HCT116 (cell line): ENCODE measurements around the gene MEIS2. TPM values are rescaled to one million over a fixed set of nuclear protein-coding genes. Genes with fewer than 3 reads are reported as not detected.

Experiments used
- ATAC-seq: fragments of 200-7000 bp; cut with Tn5 transposase; 2 replicates; pipeline ENCODE4 v1.9.1; 2020; ENCODE audit warnings: mild to moderate bottlenecking, moderate library complexity
- BruUV-seq: library from RNA; stranded (reverse); fragments of 400-500 nt; replicated peaks from 2 replicates; lab custom pipeline; 2021; lab: Mats Ljungman, UMichigan
- CTCF ChIA-PET: fragments of 300-600 bp; sonication (Branson Sonifier 250); formaldehyde crosslinking; loops from one replicate; lab custom pipeline; 2021; ENCODE audit warnings: antibody characterized with exemption; lab: Charles Lee
- POLR2A ChIA-PET: fragments of 300-600, 350-600 bp; sonication (Branson Sonifier 250); formaldehyde crosslinking; loops from one replicate; lab custom pipeline; 2021; ENCODE audit warnings: antibody characterized with exemption; lab: Charles Lee
- RAD21 ChIA-PET, 2 experiments: fragments of 300-600 bp; sonication (Branson Sonifier 250); formaldehyde crosslinking; loops; one replicate each; lab custom pipeline; 2023; ENCODE audit warnings: low total read pairs in 2 of 2; ENCODE audit not compliant: uncharacterized antibody in 2 of 2, unreplicated experiment in 2 of 2, low non-redundant PET in 1 of 2; lab: Charles Lee
- DNase-seq: peaks from one replicate; pipeline ENCODE4 v3.0.0-alpha.2; 2010; ENCODE audit warnings: low read depth, low spot score
- H2AFZ ChIP-seq: fragments of 200-600 bp; shearing (Covaris generic), sonication (generic); 2 replicates; pipeline ENCODE4 v1.6.1; 2017; ENCODE audit warnings: low read depth, mixed run types, mixed read lengths, antibody characterized with exemption, low read length; ENCODE audit not compliant: poor library complexity, severe bottlenecking
- H3K27ac ChIP-seq: 2 replicates; pipeline ENCODE4 v1.5.1; 2012; ENCODE audit warnings: low read depth, low read length
- H3K27me3 ChIP-seq: fragments of 200-600 bp; sonication (generic); 2 replicates; pipeline ENCODE4 v1.6.1; 2016; ENCODE audit warnings: mixed run types, low read length, mixed read lengths; ENCODE audit not compliant: insufficient read depth
- H3K36me3 ChIP-seq, 2 experiments: fragments of 200-500 bp in 1 of 2; fragments of 200-600 bp in 1 of 2; sonication (Bioruptor generic) in 1 of 2; sonication (generic) in 1 of 2; 2 replicates each; pipeline versions ENCODE4 v1.5.1 to v1.6.1; 2014 to 2016; ENCODE audit warnings: low read length in 2 of 2, inconsistent platforms in 1 of 2, mixed read lengths in 1 of 2, mixed run types in 1 of 2; ENCODE audit not compliant: insufficient read depth in 2 of 2, control insufficient read depth in 1 of 2
- H3K4me1 ChIP-seq, 2 experiments: fragments of 200-600 bp in 1 of 2; sonication (generic) in 1 of 2; 2 replicates each; pipeline versions ENCODE4 v1.5.1 to v1.6.1; 2012 to 2017; ENCODE audit warnings: low read length in 2 of 2, inconsistent platforms in 1 of 2, mild to moderate bottlenecking in 1 of 2, mixed read lengths in 1 of 2, mixed run types in 1 of 2, moderate library complexity in 1 of 2; ENCODE audit not compliant: insufficient read depth in 2 of 2, control insufficient read depth in 1 of 2
- H3K4me2 ChIP-seq: fragments of 200-600 bp; sonication (generic); 2 replicates; pipeline ENCODE4 v1.6.1; 2017; ENCODE audit warnings: mixed run types, low read length, mixed read lengths
- H3K4me3 ChIP-seq, 2 experiments: fragments of 200-600 bp in 1 of 2; sonication (generic) in 1 of 2; replicated peaks in 1 of 2; 2 replicates each; pipeline ENCODE4 v1.5.1; 2011 to 2016; ENCODE audit warnings: low read length in 2 of 2, control low read depth in 1 of 2, low read depth in 1 of 2, mild to moderate bottlenecking in 1 of 2, mixed read lengths in 1 of 2, mixed run types in 1 of 2
- H3K79me2 ChIP-seq: fragments of 200-600 bp; sonication (generic); 2 replicates; pipeline ENCODE4 v1.6.1; 2017; ENCODE audit warnings: mild to moderate bottlenecking, mixed run types, low read length, moderate library complexity, mixed read lengths; ENCODE audit not compliant: insufficient read depth
- H3K9ac ChIP-seq: fragments of 200-600 bp; sonication (generic); 2 replicates; pipeline ENCODE4 v1.6.1; 2016; ENCODE audit warnings: low read length, mixed read lengths
- H3K9me2 ChIP-seq: fragments of 200-600 bp; sonication (generic), shearing (Covaris generic); 2 replicates; pipeline ENCODE4 v1.6.1; 2017; ENCODE audit warnings: mixed run types, mild to moderate bottlenecking, moderate library complexity; ENCODE audit not compliant: insufficient read depth
- H3K9me3 ChIP-seq, 2 experiments: fragments of 200-500 bp in 1 of 2; fragments of 200-600 bp in 1 of 2; sonication (Bioruptor generic) in 1 of 2; sonication (generic) in 1 of 2; 2 replicates each; pipeline ENCODE4 v1.6.1; 2014 to 2017; ENCODE audit warnings: low read length in 2 of 2, mixed read lengths in 2 of 2, inconsistent platforms in 1 of 2, low read depth in 1 of 2, mild to moderate bottlenecking in 1 of 2, mixed run types in 1 of 2, moderate library complexity in 1 of 2; ENCODE audit not compliant: control insufficient read depth in 1 of 2, insufficient read depth in 1 of 2
- H4K20me1 ChIP-seq: fragments of 200-600 bp; sonication (generic), shearing (Covaris generic); 2 replicates; pipeline ENCODE4 v1.6.1; 2017; ENCODE audit warnings: mixed run types, mild to moderate bottlenecking, moderate library complexity; ENCODE audit not compliant: insufficient read depth
- ATF3 ChIP-seq: IDR thresholded peaks from 2 replicates; pipeline ENCODE4 v1.6.1; 2012
- CBX3 ChIP-seq: IDR thresholded peaks from 2 replicates; pipeline ENCODE4 v1.6.1; 2012; ENCODE audit warnings: low read depth
- CEBPB ChIP-seq: IDR thresholded peaks from 2 replicates; pipeline ENCODE4 v1.6.1; 2012; ENCODE audit warnings: low read depth
- CTCF ChIP-seq, 3 experiments: fragments of 200-600 bp in 1 of 3; sonication (generic) in 1 of 3; IDR thresholded peaks in 2 of 3; conservative IDR thresholded peaks in 1 of 3; 2 replicates each; pipeline ENCODE4 v1.5.1; 2012 to 2017; ENCODE audit warnings: low read depth in 2 of 3, low read length in 2 of 3, antibody characterized with exemption in 1 of 3, borderline replicate concordance in 1 of 3, control low read depth in 1 of 3, mild to moderate bottlenecking in 1 of 3, mixed read lengths in 1 of 3, mixed run types in 1 of 3, moderate library complexity in 1 of 3; ENCODE audit not compliant: insufficient read depth in 1 of 3
- ELF1 ChIP-seq: IDR thresholded peaks from 2 replicates; pipeline ENCODE4 v1.6.1; 2012; ENCODE audit warnings: low read depth, borderline replicate concordance
- EZH2 ChIP-seq: fragments of 200-600 bp; sonication (generic); IDR thresholded peaks from 2 replicates; pipeline ENCODE4 v1.6.1; 2017; ENCODE audit warnings: antibody characterized with exemption, mixed run types
- EZH2phosphoT487 ChIP-seq: fragments of 200-600 bp; IDR thresholded peaks from 2 replicates; pipeline ENCODE4 v1.6.1; 2018; ENCODE audit warnings: antibody characterized with exemption, borderline replicate concordance
- POLR2A ChIP-seq: IDR thresholded peaks from 2 replicates; pipeline ENCODE4 v1.7.0; 2011; ENCODE audit warnings: borderline replicate concordance; ENCODE audit not compliant: insufficient read depth, insufficient read length; ENCODE audit errors: extremely low read depth
- RAD21 ChIP-seq: IDR thresholded peaks from 2 replicates; pipeline ENCODE4 v1.6.1; 2012; ENCODE audit warnings: low read depth, mild to moderate bottlenecking
- SP1 ChIP-seq: IDR thresholded peaks from 2 replicates; pipeline ENCODE4 v1.6.1; 2012; ENCODE audit warnings: low read depth
- TCF7L2 ChIP-seq: IDR thresholded peaks from 2 replicates; pipeline ENCODE4 v1.7.0; 2011; ENCODE audit warnings: borderline replicate concordance, inconsistent platforms; ENCODE audit not compliant: insufficient read depth, insufficient read length; ENCODE audit errors: extremely low read depth
- intact Hi-C: fragments of 100-400 bp; cut with micrococcal nuclease; formaldehyde crosslinking; loops from 2 replicates; pipeline ENCODE4 v1.10.0; 2022
- total RNA-seq: library from RNA; stranded (reverse); gene quantifications from one replicate; pipeline ENCODE4 v1.2.1, GENCODE V29; 2021; ENCODE audit not compliant: unreplicated experiment
- TF ChIP-seq, protein P1 (sequence below): IDR thresholded peaks from 2 replicates; pipeline ENCODE4 v1.6.1; 2012

The MEIS2 gene
- total RNA-seq, 1 experiment from 2014 or later = 11.5 TPM

- ATAC-seq = no peak
- no peak overlapping the region for H3K4me3 ChIP-seq
These were observed 217.7 kb downstream of the MEIS2 start for GRCh38 chr15:36882487-36883131.

More at GRCh38 chr15:36882487-36883131, 217.7 kb downstream of the MEIS2 start:
- Histone ChIP-seq H3K27me3 (no peaks in the 10 kb centered on the region), H3K79me2 (no peaks in the 10 kb centered on the region), H2AFZ (no peak overlapping the region), H3K27ac (no peak overlapping the region), H4K20me1 (no peaks in the 10 kb centered on the region), H3K9me2 (no peaks in the 10 kb centered on the region), H3K4me2 (no peak overlapping the region), H3K4me1 (no peaks in the 10 kb centered on the region), H3K9ac (no peak overlapping the region), H3K9me3 (no peaks in the 10 kb centered on the region), H3K36me3 (no peaks in the 10 kb centered on the region)
- ChIA-PET CTCF (interaction anchor here (2.4 kb wide), 1 partner anchor 251 kb away, joined by 27 read pairs; no protein-coding TSS in a partner anchor), RAD21 (no interaction called here), POLR2A (no interaction called here)
- intact Hi-C loops = loop anchor here (1.0 to 10.0 kb wide), 5 partner anchors 252 to 1598 kb away; no protein-coding TSS in a partner anchor
- TF ChIP-seq EZH2 (no peak), CEBPB (no peak), ELF1 (no peak), TCF7L2 (no peak), CBX3 (no peak), EZH2phosphoT487 (no peak), ATF3 (no peak), CTCF (IDR thresholded peaks at IDR 0.05 in 2 of 3, conservative IDR thresholded peaks at IDR 0.05 in 1 of 3; ENCODE audit: borderline replicate concordance in 1 of 3, insufficient read depth in 1 of 3, low read depth in 2 of 3, low read length in 2 of 3) (no peak), POLR2A (no peak), RAD21 (no peak), SP1 (no peak)
- TF ChIP-seq, protein P1, sequence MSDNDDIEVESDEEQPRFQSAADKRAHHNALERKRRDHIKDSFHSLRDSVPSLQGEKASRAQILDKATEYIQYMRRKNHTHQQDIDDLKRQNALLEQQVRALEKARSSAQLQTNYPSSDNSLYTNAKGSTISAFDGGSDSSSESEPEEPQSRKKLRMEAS = no peak
- DNase-seq = no peak
- no TSS peak for BruUV-seq
